ENCODE data around the gene TMEM267.
"Not testable (repeated sequence)": the region's sequence is repeated elsewhere in the genome, so short reads cannot be mapped to it uniquely, and the experiment has no call there.

The TMEM267 gene

DNA sequence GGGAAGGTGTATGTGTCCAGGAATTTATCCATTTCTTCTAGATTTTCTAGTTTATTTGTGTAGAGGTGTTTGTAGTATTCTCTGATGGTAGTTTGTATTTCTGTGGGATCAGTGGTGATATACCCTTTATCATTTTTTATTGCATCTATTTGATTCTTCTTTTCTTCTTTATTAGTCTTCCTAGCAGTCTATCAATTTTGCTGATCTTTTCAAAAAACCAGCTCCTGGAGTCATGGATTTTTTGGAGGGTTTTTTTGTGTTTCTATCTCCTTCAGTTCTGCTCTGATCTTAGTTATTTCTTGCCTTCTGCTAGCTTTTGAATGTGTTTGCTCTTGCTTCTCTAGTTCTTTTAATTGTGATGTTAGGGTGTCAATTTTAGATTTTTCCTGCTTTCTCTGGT lies 42.1 kb downstream of the TMEM267 start:
- not testable (repeated sequence) for DNase-seq

GRCh38 chr5:43437062-43437660 lies 46.5 kb downstream of the TMEM267 start:
- no peak for DNase-seq

- no peak for DNase-seq
These were observed 50.3 kb downstream of the TMEM267 start for GRCh38 chr5:43433382-43433781.

- no peak for DNase-seq
These were observed 50.9 kb downstream of the TMEM267 start for GRCh38 chr5:43432486-43433375.

- no peak for DNase-seq
These were observed 54.0 kb downstream of the TMEM267 start for GRCh38 chr5:43429706-43430105.

- DNase-seq: no peak
These were observed 54.6 kb downstream of the TMEM267 start for GRCh38 chr5:43429016-43429415.

DNA sequence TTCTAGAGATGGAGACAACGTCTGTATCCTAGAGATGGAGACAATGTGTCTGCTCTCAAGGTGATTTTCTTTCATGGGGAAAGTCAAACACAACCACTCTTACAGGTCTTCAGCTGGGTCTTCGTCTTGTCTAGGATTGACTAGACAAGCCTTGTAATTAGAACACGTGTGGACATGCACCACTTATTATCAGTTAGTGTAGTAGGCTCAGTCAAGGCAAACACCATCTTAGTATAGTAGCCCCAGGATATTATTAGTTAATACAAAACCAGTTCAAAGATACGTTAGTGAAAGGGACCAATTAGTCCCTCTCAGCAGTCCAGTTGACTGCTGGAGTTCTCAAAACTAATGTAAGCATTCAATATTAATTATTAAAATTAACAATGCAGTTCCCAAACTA lies 56.4 kb downstream of the TMEM267 start:
- DNase-seq: no peak

DNA sequence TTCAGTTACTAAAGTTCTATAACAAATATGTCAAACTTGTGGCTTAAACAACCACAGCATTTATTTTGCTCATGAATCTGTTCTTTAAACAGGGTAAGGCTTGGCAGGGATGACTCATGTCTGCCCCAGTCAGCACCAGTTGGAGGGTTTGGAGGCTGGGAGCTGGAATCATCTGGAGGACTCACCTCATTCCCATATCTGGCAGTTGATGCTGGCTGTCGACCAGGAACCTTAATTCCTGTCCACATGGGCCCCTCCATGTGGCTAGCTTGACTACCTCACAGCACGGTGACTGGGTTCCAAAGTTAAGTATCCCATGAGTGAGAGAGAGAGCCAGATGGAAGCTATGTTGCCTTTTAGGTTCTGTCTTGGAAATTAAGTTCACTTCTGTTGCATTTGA lies 57.7 kb downstream of the TMEM267 start:
- DNase-seq: no peak

DNA sequence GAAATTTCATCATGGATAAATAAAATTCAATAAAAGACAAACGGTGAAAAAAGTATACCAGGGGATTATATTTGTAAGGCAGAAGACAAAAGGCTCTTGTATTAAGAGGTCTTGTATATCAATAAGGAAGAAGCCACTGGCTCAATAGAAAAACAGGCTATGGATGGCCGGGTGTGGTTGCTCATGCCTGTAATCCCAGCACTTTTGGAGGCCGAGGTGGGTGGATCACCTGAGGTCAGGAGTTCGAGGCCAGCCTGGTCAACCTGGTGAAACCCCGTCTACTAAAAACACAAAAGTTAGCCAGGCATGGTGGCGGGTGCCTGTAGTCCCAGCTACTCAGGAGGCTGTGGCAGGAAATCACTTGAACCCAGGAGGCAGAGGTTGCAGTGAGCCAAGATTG lies 60.6 kb downstream of the TMEM267 start:
- DNase-seq: not testable (repeated sequence)

DNA sequence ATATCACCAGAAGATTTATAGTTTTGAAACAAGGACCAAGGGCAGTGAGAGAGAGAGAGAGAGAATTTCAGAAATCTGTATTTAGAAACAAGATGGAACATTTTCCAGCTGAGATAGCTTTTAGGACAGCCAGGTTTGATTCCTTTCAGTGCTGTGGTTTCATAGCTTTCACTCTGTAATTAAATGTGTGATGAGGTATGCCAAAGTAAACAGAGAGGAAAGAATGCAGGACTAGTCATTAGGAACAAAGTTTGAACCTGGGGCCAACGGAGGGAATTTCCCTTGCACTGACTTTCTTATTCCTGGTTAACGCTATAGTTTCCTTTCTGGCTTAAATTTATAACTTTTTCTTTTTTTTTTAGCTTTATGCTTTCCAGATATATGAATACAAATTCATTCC lies 61.5 kb downstream of the TMEM267 start:
- DNase-seq: no peak

- no peak for DNase-seq
These were observed 62.1 kb downstream of the TMEM267 start for GRCh38 chr5:43421450-43422133.

DNA sequence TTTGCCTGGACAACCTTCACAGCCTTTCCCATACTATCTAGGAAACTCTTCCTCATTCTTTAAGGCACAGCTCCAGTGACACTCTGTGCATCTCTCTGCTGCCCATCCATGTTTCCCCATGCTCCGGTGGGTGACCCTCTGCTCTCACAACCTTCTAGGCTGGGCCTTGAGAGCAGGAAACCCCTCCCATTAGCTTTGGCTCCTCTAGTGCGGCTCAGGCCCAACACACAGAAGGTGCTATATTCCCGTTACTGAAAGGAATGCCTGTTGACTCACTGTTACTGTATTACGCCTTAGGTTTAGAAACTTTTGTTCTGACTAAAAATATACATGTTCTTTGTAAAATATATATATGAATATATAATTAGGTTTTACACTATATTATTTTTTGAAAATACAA lies 63.4 kb downstream of the TMEM267 start:
- no peak for DNase-seq

DNA sequence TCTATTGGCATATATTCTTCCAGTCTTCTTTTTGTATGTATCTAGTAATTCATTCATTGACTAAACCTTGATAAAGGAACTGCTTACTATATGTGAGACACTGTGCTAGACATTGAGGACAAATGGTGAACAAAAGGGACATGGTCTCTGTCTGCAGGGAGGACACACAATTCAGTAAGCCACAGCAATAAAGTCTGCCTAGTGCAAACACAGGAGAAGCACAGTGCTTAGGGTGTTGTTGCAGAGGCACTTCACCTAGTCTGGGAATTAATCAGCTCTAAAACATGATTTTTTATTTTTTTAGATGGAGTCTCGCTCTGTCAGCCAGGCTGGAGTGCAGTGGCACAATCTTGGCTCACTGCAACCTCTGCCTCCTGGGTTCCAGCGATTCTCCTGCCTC lies 65.1 kb downstream of the TMEM267 start:
- no peak for DNase-seq

GRCh38 chr5:43416803-43417394 lies 66.8 kb downstream of the TMEM267 start:
- DNase-seq: no peak

- DNase-seq: no peak
These were observed 67.5 kb downstream of the TMEM267 start for GRCh38 chr5:43415935-43416802.

DNA sequence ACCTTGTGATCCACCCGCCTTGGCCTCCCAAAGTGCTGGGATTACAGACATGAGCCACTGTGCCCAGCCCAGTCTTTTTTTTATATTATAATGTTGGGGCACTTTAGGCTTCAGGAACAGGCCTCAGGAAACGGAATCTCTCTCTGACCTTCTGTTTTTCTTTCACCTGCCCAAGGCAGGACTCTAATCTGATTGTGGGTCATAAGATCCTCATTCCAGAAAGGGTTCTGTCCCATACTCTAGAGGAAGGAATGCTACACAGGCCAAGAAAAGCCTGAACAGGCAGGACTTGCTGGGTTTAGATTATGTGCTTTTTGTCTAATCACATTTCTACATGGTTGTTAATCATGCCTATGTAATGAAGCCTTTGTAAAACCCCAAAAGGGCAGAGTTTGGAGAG lies 69.7 kb downstream of the TMEM267 start:
- DNase-seq: no peak

GRCh38 chr5:43412644-43413043 lies 71.0 kb downstream of the TMEM267 start:
- no peak for DNase-seq

DNA sequence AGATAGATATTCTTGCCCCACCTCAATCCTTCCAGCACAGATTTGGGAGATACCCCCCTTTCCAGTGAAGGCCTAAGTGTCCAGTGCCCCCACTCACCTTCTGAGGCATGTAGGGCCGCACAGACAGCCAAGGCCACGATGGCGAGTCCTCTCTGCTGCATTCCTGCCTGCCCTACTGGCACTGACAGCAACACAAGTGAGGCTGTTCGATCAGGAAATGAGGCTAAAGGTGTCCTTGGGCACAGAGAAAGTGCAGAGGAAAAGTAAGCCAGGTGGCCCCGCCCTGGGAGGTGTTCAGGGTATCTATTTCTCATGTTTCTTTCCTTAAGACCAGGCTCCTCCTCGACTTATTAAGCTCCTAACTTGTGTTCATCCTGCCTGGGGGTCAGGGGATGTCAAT lies 71.5 kb downstream of the TMEM267 start, which contains the start of gene CCL28:
CCL28 (minus strand) TSS at position 236 of the 400 bp plus-strand sequence; CDS start at position 161, 75 bp downstream.
- no peak for DNase-seq

- no peak for DNase-seq
These were observed 72.2 kb downstream of the TMEM267 start for GRCh38 chr5:43411495-43411894.

GRCh38 chr5:43410414-43410813 lies 73.3 kb downstream of the TMEM267 start:
- no peak for DNase-seq

- DNase-seq: no peak
These were observed 73.8 kb downstream of the TMEM267 start for GRCh38 chr5:43409809-43410271.

GRCh38 chr5:43402524-43403066 lies 81.1 kb downstream of the TMEM267 start:
- not testable (repeated sequence) for DNase-seq

All from CD4-positive, alpha-beta T cell treated with Interleukin-4 for 1 hour (primary cell).